HG02870 (cell line): Measurements from ENCODE around the gene OSBPL6.

Experiments used
- ATAC-seq: cut with Tn5 transposase; IDR thresholded peaks from one replicate; pipeline ENCODE4 v1.9.1; 2021; ENCODE audit warnings: mild to moderate bottlenecking, moderate library complexity; ENCODE audit not compliant: unreplicated experiment

OSBPL6 gene

GRCh38 chr2:178237488-178238153, 43.3 kb downstream of the OSBPL6 start:
- ATAC-seq, result no peak

- ATAC-seq, result no peak
These were observed 43.8 kb downstream of the OSBPL6 start for GRCh38 chr2:178238154-178238521.

GRCh38 chr2:178238750-178239149, 44.4 kb downstream of the OSBPL6 start:
- ATAC-seq, result no peak

GRCh38 chr2:178241844-178242551, 47.7 kb downstream of the OSBPL6 start:
- no peak for ATAC-seq

- no peak for ATAC-seq
These were observed 48.2 kb downstream of the OSBPL6 start for GRCh38 chr2:178242552-178242883.

GRCh38 chr2:178243961-178244360, 49.6 kb downstream of the OSBPL6 start:
- ATAC-seq, result no peak

GRCh38 chr2:178244777-178245176, 50.5 kb downstream of the OSBPL6 start:
- no peak for ATAC-seq

GRCh38 chr2:178246696-178247095, 52.4 kb downstream of the OSBPL6 start:
- ATAC-seq, result no peak

GRCh38 chr2:178247250-178247649, 52.9 kb downstream of the OSBPL6 start:
- no peak for ATAC-seq

GRCh38 chr2:178250429-178250828, 56.1 kb downstream of the OSBPL6 start:
- no peak for ATAC-seq

GRCh38 chr2:178251151-178251955, 57.0 kb downstream of the OSBPL6 start:
- no peak for ATAC-seq

GRCh38 chr2:178256382-178257042, 62.2 kb downstream of the OSBPL6 start:
- ATAC-seq, result no peak

GRCh38 chr2:178257127-178257526, 62.8 kb downstream of the OSBPL6 start:
- ATAC-seq, result no peak

- ATAC-seq, result no peak
These were observed 64.6 kb downstream of the OSBPL6 start for GRCh38 chr2:178258916-178259315.

- no peak for ATAC-seq
These were observed 69.0 kb downstream of the OSBPL6 start for GRCh38 chr2:178263159-178263860.

GRCh38 chr2:178264211-178264610, 69.9 kb downstream of the OSBPL6 start:
- ATAC-seq, result no peak

GRCh38 chr2:178265851-178266250, 71.5 kb downstream of the OSBPL6 start:
- ATAC-seq, result no peak

- peak; percentile 74 for ATAC-seq
These were observed 72.1 kb downstream of the OSBPL6 start for GRCh38 chr2:178266445-178266844.

GRCh38 chr2:178267660-178268059, 73.3 kb downstream of the OSBPL6 start:
- ATAC-seq, result no peak

GRCh38 chr2:178268435-178268834, 74.1 kb downstream of the OSBPL6 start:
- no peak for ATAC-seq
